ENCODE data around the gene ULK1.

Gene ULK1

DNA sequence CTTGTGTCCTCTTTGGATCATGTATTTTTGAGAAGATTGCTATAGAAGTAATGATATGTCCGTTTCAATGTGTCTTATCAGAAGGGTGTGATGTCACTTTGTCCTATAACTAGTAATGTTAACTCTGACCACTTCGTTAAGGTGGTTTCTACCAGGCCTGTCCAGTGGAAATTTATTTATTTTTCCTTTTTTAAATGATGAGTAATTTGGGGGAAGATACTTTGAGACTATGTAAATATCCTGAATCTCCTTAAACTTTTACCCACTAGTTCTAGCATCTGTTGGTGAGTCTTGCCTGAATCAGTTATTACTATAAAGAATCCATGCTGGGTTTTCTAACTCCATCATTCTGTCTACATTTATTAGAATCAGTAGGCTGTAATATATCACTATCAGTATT lies 70.7 kb downstream of the ULK1 start:
- no peak for DNase-seq (ENCODE audit: low read depth, low spot score)

GRCh38 chr12:131971226-131971625 lies 76.8 kb downstream of the ULK1 start:
- no peak for DNase-seq (ENCODE audit: low read depth, low spot score)
